Urinary bladder (tissue), 4 donors: ENCODE results near the gene PSME2. TPM values are rescaled to one million over a fixed set of nuclear protein-coding genes. Genes with fewer than 3 reads are reported as not detected.

ENCODE experiments used
- DNase-seq: peaks from one replicate; pipeline ENCODE4 v3.0.0-alpha.2; 2015; ENCODE audit errors: extremely low spot score
- H3K27ac ChIP-seq: one replicate; pipeline ENCODE4 v1.5.1; 2013; ENCODE audit warnings: low read depth, mild to moderate bottlenecking, moderate library complexity
- H3K36me3 ChIP-seq: one replicate; pipeline ENCODE4 v1.6.1; 2013; ENCODE audit warnings: mild to moderate bottlenecking, moderate library complexity; ENCODE audit not compliant: insufficient read depth
- H3K4me1 ChIP-seq: one replicate; pipeline ENCODE4 v1.6.1; 2013; ENCODE audit warnings: mild to moderate bottlenecking, moderate library complexity; ENCODE audit not compliant: insufficient read depth
- H3K4me3 ChIP-seq: one replicate; pipeline ENCODE4 v1.5.1; 2013; ENCODE audit warnings: low read depth, low read length
- WGBS: extraction: QIAGEN DNeasy Blood & Tissue Kit; methylation state at CpG from one replicate; pipeline ENCODE4 v1.1.7; 2013; 5-methylcytosine and 5-hydroxymethylcytosine counted together
- polyA plus RNA-seq: library from polyadenylated mRNA; stranded (reverse); fragments of 200-250 nt; gene quantifications from one replicate; pipeline ENCODE4 v1.2.3, GENCODE V29; 2013
- small RNA-seq: library from RNA; depleted of rRNA; stranded (forward); fragments of <200 nt; gene quantifications from one replicate; pipeline ENCODE3, GENCODE V24; 2014
- total RNA-seq: library from RNA; depleted of rRNA; stranded (reverse); fragments of >200 nt; gene quantifications from one replicate; pipeline ENCODE4 v1.2.3, GENCODE V29; 2014
- donor health status: healthy with polysubstance abuse.
- donor health status: healthy.

The PSME2 gene
- total and polyA plus RNA-seq, 2 donors, result 67.9 to 97.7 TPM

DNA sequence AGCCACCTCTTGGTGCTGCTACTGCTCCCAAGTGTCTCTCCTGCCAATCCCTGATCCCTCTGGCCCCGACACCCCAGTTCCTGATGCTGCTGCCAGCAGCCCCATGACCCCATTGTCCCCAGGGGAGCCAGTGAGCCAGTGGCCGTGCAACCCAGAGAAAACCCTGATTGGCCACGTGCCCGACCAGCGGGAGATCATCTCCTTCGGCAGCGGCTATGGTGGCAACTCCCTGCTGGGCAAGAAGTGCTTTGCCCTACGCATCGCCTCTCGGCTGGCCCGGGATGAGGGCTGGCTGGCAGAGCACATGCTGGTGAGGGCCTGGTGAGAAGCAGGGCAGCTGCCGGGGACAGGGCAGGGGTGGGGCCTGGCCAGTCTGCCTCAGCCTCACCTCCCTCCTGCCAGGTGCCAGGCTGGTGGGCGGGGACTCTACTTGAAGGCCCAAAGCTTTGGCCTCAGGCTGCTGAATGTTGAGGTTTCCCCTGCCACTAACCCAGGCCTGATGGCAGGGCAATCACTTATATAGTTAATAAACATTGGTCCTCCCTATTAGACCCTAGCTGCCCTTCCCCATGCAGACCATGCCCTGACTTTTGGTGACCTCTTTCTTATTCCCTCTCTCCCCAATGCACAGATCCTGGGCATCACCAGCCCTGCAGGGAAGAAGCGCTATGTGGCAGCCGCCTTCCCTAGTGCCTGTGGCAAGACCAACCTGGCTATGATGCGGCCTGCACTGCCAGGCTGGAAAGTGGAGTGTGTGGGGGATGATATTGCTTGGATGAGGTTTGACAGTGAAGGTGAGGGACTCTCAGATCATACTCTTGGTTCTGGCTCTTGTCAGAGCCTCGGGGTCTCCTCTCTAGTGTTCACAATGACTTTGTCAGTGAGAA is 47.2 kb downstream of the PSME2 start:
- no peak overlapping the region for H3K27ac ChIP-seq
- H3K4me3 ChIP-seq, result no peak overlapping the region
- no peaks in the 10 kb centered on the region for H3K36me3 ChIP-seq
- 90% methylated on average over 17 of the region's 17 CpGs for WGBS
- no peaks in the 10 kb centered on the region for H3K4me1 ChIP-seq
- no peak for DNase-seq

DNA sequence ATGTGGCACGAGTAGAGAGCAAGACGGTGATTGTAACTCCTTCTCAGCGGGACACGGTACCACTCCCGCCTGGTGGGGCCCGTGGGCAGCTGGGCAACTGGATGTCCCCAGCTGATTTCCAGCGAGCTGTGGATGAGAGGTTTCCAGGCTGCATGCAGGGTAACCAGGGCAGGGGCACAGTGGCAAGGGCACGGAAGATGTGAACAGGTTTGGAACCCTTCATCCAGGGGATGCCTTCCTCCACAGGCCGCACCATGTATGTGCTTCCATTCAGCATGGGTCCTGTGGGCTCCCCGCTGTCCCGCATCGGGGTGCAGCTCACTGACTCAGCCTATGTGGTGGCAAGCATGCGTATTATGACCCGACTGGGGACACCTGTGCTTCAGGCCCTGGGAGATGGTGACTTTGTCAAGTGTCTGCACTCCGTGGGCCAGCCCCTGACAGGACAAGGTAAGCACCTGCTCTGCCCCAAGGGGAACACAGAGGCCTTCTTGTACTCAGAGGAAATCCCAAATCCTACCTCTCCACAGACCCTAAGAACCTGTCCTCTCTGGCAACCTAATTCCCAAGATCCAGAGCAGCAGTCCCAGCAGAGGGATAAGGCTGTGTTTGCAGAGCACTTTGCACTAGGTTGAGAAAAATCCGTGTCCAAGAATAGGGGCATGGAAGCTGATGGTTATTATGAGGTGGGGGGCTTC is 48.0 kb downstream of the PSME2 start:
- no peak for DNase-seq
- Histone ChIP-seq H3K27ac (no peak overlapping the region), H3K36me3 (no peaks in the 10 kb centered on the region), H3K4me1 (no peaks in the 10 kb centered on the region), H3K4me3 (no peak overlapping the region)
- 95% methylated on average over 16 of the region's 16 CpGs for WGBS

DNA sequence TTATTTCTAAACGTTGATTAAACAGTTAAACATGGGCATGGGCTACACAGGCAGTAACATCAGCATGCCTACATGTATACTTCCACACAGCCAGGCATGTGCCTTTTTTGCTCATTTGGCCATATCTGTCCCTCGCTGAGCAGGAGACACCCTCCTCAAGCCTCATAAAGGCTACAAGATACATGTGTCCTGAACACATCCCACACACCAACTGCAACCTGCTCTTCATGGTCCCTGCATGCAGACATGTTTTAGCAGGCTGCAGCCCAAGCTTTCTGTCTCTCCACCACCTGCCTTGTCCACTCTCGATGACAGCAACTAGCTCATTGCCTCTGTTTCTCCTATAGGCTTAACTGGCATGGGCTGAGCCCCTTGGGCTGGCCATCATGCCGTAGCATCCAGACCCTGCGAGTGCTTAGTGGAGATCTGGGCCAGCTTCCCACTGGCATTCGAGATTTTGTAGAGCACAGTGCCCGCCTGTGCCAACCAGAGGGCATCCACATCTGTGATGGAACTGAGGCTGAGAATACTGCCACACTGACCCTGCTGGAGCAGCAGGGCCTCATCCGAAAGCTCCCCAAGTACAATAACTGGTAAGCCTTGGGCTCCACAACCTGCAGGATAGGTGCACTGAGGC is 49.7 kb downstream of the PSME2 start:
- H3K4me3 ChIP-seq, result no peak overlapping the region
- H3K4me1 ChIP-seq, result no peaks in the 10 kb centered on the region
- no peak for DNase-seq
- no peak overlapping the region for H3K27ac ChIP-seq
- H3K36me3 ChIP-seq, result no peaks in the 10 kb centered on the region
- WGBS, result 96% methylated on average over 8 of the region's 8 CpGs

DNA sequence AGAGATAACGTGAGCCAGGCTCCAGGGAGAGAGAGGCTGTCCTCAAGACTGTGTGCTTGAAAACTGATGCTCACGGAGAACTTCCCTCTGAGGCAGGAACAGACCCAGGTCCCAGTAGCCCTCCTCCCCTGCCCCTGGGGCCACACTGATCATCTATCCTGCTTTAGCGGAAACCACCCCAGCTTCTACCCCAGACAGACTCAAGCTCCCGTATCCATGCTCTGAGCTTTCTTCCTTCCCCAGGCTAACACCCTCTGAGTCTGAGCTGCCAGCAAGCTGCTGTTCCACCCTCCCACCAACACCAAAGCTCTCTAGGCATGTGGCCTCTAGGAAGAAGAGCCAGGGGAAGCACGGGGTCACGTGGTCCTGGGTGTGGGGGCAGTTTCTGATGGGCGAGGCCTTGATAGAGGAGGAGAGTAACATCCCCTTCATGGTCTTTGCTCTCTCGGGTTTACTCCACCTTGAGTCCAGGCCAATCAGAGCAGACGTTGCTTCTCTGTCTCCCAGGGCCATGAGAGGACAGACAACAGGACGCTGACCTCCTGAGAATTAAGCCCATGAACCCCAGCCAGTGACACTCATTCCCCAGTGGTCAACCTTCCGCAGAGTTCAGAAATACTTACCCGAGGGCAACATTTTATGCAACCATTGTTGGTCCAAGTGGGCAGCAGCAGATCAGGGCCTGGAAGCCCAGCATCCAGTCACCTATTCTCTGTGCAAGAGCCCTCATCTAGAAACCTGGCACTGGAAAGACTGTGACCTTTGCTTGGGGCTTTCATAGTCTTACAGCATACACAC is 50.9 kb downstream of the PSME2 start:
- no peaks in the 10 kb centered on the region for H3K36me3 ChIP-seq
- no peaks in the 10 kb centered on the region for H3K4me1 ChIP-seq
- DNase-seq, result no peak
- H3K27ac ChIP-seq, result peak overlapping the region; percentile 96
- 60% methylated on average over 12 of the region's 12 CpGs for WGBS
- H3K4me3 ChIP-seq, result peak overlapping the region; percentile 80

DNA sequence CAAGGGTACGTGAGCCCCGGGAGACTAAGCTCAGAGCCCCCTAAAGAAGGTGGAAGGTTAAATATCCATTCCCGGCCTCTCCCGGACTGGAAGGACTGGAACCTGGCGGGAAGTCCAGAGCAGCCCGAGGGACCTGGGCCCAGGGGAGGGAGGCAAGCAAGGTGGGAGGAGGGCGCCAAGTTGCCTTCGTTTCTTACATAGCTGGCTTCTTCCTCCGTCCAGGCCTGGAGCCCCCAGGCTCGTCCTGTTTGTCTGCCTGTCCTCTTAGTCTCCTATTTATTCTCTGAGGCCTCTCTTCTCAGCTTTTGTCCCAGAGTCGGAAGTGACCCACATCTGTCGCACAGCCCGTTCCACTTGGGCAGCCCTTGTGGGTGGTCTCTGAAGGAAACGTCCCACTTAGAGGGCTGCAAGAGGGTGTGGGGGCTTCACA is 51.6 kb downstream of the PSME2 start:
- peak overlapping the region; percentile 96 for H3K27ac ChIP-seq
- H3K4me1 ChIP-seq, result no peaks in the 10 kb centered on the region
- H3K4me3 ChIP-seq, result peak overlapping the region; percentile 80
- H3K36me3 ChIP-seq, result no peaks in the 10 kb centered on the region
- no peak for DNase-seq
- 25% methylated on average over 14 of the region's 14 CpGs for WGBS

DNA sequence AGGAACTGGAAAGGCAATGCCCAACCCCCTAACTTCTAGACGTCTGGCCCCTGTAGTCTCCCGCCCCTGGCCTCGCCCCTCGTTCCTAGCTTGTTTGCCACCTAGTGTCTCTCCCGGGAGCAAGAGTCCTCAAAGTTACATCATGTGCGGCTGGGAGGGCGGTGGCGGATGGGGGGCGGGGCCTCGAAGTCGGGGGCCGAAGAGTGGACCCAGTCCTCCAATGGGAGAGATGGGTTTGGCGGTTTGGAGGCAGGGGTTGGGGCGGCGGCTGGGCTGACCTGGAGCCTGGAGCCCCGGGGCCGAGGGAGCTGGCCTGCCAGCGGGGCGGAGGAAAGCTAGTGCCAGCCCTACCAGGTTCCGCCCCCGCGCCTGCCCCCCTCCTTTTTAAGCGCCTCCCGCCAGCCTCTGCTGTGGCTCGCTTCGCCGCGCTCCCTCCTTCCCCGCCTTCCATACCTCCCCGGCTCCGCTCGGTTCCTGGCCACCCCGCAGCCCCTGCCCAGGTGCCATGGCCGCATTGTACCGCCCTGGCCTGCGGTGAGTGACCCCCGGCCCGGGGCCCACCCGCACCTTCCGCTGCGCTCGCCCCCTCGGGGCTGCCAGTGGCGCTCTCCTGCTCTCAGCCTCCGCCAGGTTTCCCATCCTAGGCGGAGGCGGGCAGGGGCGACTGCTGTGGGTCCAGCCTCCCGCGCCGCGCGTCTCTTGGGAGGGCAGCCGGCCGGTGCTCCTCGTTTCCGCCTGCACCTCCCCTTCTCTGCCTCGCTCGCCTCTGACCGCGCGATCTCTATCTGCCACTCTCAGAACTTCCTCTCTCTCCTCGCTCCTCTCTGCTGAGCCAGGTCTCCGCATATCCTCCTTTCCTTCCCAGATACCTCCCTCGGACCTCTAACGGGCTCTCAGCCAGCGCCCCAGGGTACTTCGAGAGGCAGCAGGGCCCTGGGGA is 52.2 kb downstream of the PSME2 start, which contains the start of gene PCK2:
PCK2 (plus strand) TSS at position 411 of the 940 bp plus-strand sequence; CDS start at position 506, 95 bp downstream.
- no peaks in the 10 kb centered on the region for H3K36me3 ChIP-seq
- DNase-seq, result peak; percentile 48
- WGBS, result under 1% methylated on average over 68 of the region's 68 CpGs

More for the DNA sequence above, 52.2 kb downstream of the PSME2 start, which contains the start of gene PCK2:
- no peaks in the 10 kb centered on the region for H3K4me1 ChIP-seq
- peak within 1 kb of the TSS; percentile 80 for H3K4me3 ChIP-seq
- H3K27ac ChIP-seq, result peak within 1 kb of the TSS; percentile 96

Small RNA genes lying within 50 kb of the gene (small RNA-seq; reads per million reads assigned to genes)
- gene AL136295.4, result not detected
- gene IPO4, result not detected
- not detected for gene IRF9
- gene RNA5SP383, result 0.09 reads per million

Other genes with a start within 250 kb of the PSME2 start
Only the 30 nearest of the 31 such genes appear.
- 25.9 TPM for gene DHRS4, start 192.8 kb downstream of the PSME2 start, total RNA-seq
- 53.1 TPM for gene DHRS4, start 192.8 kb downstream of the PSME2 start, polyA plus RNA-seq
- 9.7 TPM for gene DHRS4L2, start 157.7 kb downstream of the PSME2 start, total RNA-seq
- 30.7 TPM for gene DHRS4L2, start 157.7 kb downstream of the PSME2 start, polyA plus RNA-seq
- 1.5 TPM for gene CARMIL3, start 94.6 kb downstream of the PSME2 start, total RNA-seq
- 0.33 TPM for gene CARMIL3, start 94.6 kb downstream of the PSME2 start, polyA plus RNA-seq
- 0.58 TPM for gene CPNE6, start 75.0 kb downstream of the PSME2 start, total RNA-seq
- gene CPNE6, start 75.0 kb downstream of the PSME2 start, polyA plus RNA-seq, result 1.9 TPM
- 5.3 TPM for gene PCK2, start 52.3 kb downstream of the PSME2 start, total RNA-seq
- gene PCK2, start 52.3 kb downstream of the PSME2 start, polyA plus RNA-seq, result 23.7 TPM
- 34.0 TPM for gene DCAF11, start 31.8 kb downstream of the PSME2 start, total RNA-seq
- gene DCAF11, start 31.8 kb downstream of the PSME2 start, polyA plus RNA-seq, result 52.5 TPM
- gene NRL, start 31.7 kb downstream of the PSME2 start, total RNA-seq, result 0.85 TPM
- gene NRL, start 31.7 kb downstream of the PSME2 start, polyA plus RNA-seq, result 2.9 TPM
- 4.2 TPM for gene FITM1, start 16.0 kb downstream of the PSME2 start, total RNA-seq
- gene FITM1, start 16.0 kb downstream of the PSME2 start, polyA plus RNA-seq, result 0.81 TPM
- gene PSME1, start 10.4 kb downstream of the PSME2 start, total RNA-seq, result 78.0 TPM
- gene PSME1, start 10.4 kb downstream of the PSME2 start, polyA plus RNA-seq, result 214 TPM
- gene EMC9, start 5.0 kb downstream of the PSME2 start, total RNA-seq, result 5.0 TPM
- 24.4 TPM for gene EMC9, start 5.0 kb downstream of the PSME2 start, polyA plus RNA-seq
- 30.8 TPM for gene RNF31, start 888 bp upstream of the PSME2 start, total RNA-seq
- 45.8 TPM for gene RNF31, start 888 bp upstream of the PSME2 start, polyA plus RNA-seq
- 56.8 TPM for gene IRF9, start 14.7 kb upstream of the PSME2 start, total RNA-seq
- gene IRF9, start 14.7 kb upstream of the PSME2 start, polyA plus RNA-seq, result 106 TPM
- gene REC8, start 25.5 kb upstream of the PSME2 start, total RNA-seq, result 5.8 TPM
- gene REC8, start 25.5 kb upstream of the PSME2 start, polyA plus RNA-seq, result 8.5 TPM
- 9.8 TPM for gene IPO4, start 42.2 kb upstream of the PSME2 start, total RNA-seq
- 24.3 TPM for gene IPO4, start 42.2 kb upstream of the PSME2 start, polyA plus RNA-seq
- 30.4 TPM for gene TM9SF1, start 48.8 kb upstream of the PSME2 start, total RNA-seq
- gene TM9SF1, start 48.8 kb upstream of the PSME2 start, polyA plus RNA-seq, result 48.1 TPM
- 0.26 TPM for gene TSSK4, start 59.1 kb upstream of the PSME2 start, total RNA-seq
- gene TSSK4, start 59.1 kb upstream of the PSME2 start, polyA plus RNA-seq, result 0.11 TPM
- gene CHMP4A, start 66.9 kb upstream of the PSME2 start, total RNA-seq, result 22.5 TPM
- gene CHMP4A, start 66.9 kb upstream of the PSME2 start, polyA plus RNA-seq, result 111 TPM
- 15.1 TPM for gene MDP1, start 69.5 kb upstream of the PSME2 start, total RNA-seq
- gene MDP1, start 69.5 kb upstream of the PSME2 start, polyA plus RNA-seq, result 29.1 TPM
- gene NEDD8, start 85.8 kb upstream of the PSME2 start, total RNA-seq, result 73.8 TPM
- 220 TPM for gene NEDD8, start 85.8 kb upstream of the PSME2 start, polyA plus RNA-seq
- gene GMPR2, start 86.3 kb upstream of the PSME2 start, total RNA-seq, result 44.9 TPM
- 63.1 TPM for gene GMPR2, start 86.3 kb upstream of the PSME2 start, polyA plus RNA-seq
- 35.1 TPM for gene TINF2, start 96.0 kb upstream of the PSME2 start, total RNA-seq
- gene TINF2, start 96.0 kb upstream of the PSME2 start, polyA plus RNA-seq, result 68.7 TPM
- 1.2 TPM for gene TGM1, start 116.6 kb upstream of the PSME2 start, total RNA-seq
- gene TGM1, start 116.6 kb upstream of the PSME2 start, polyA plus RNA-seq, result 0.65 TPM
- gene RABGGTA, start 125.0 kb upstream of the PSME2 start, total RNA-seq, result 9.5 TPM
- gene RABGGTA, start 125.0 kb upstream of the PSME2 start, polyA plus RNA-seq, result 23.4 TPM
- gene DHRS1, start 153.2 kb upstream of the PSME2 start, total RNA-seq, result 10.4 TPM
- gene DHRS1, start 153.2 kb upstream of the PSME2 start, polyA plus RNA-seq, result 33.4 TPM
- gene NOP9, start 153.2 kb upstream of the PSME2 start, total RNA-seq, result 12.8 TPM
- 18.0 TPM for gene NOP9, start 153.2 kb upstream of the PSME2 start, polyA plus RNA-seq
- 7.3 TPM for gene CIDEB, start 161.4 kb upstream of the PSME2 start, total RNA-seq
- 12.8 TPM for gene CIDEB, start 161.4 kb upstream of the PSME2 start, polyA plus RNA-seq
- gene LTB4R2, start 163.5 kb upstream of the PSME2 start, total RNA-seq, result 4.0 TPM
- 2.8 TPM for gene LTB4R2, start 163.5 kb upstream of the PSME2 start, polyA plus RNA-seq
- gene LTB4R, start 164.9 kb upstream of the PSME2 start, total RNA-seq, result 2.3 TPM
- gene LTB4R, start 164.9 kb upstream of the PSME2 start, polyA plus RNA-seq, result 6.0 TPM
- gene ADCY4, start 188.5 kb upstream of the PSME2 start, total RNA-seq, result 12.6 TPM
- gene ADCY4, start 188.5 kb upstream of the PSME2 start, polyA plus RNA-seq, result 28.7 TPM
- gene RIPK3, start 193.4 kb upstream of the PSME2 start, total RNA-seq, result 4.4 TPM
- 7.8 TPM for gene RIPK3, start 193.4 kb upstream of the PSME2 start, polyA plus RNA-seq